Erythroblast (primary cell): Measurements from ENCODE around the gene OR6Q1.
"Not testable (repeated sequence)": the region's sequence is repeated elsewhere in the genome, so short reads cannot be mapped to it uniquely, and the experiment has no call there.

ENCODE experiments used
- DNase-seq, 2 experiments: peaks; one replicate each; lab custom pipeline; 2025; lab: John Stamatoyannopoulos, UW
- GATA1 ChIP-seq: IDR thresholded peaks from 2 replicates; pipeline ENCODE4 v1.6.1; 2011; ENCODE audit warnings: low read depth, mild to moderate bottlenecking, control low read depth, low read length, moderate library complexity
- POLR2A ChIP-seq: IDR thresholded peaks from 2 replicates; pipeline ENCODE4 v1.6.1; 2011; ENCODE audit warnings: mild to moderate bottlenecking, low read length

Gene OR6Q1

GRCh38 chr11:58030653-58031052, at the start of gene OR6Q1:
Gene OR6Q1, plus strand, starts transcription at chr11:58030953. Its CDS starts 0 bp downstream, at chr11:58030953.
- DNase-seq, result no peak
- TF ChIP-seq GATA1, result no peak
- no peak for TF ChIP-seq POLR2A

GRCh38 chr11:57981536-57981935, 49.2 kb upstream of the OR6Q1 start:
- no peak for DNase-seq
- TF ChIP-seq GATA1, result no peak
- TF ChIP-seq POLR2A, result no peak

DNA sequence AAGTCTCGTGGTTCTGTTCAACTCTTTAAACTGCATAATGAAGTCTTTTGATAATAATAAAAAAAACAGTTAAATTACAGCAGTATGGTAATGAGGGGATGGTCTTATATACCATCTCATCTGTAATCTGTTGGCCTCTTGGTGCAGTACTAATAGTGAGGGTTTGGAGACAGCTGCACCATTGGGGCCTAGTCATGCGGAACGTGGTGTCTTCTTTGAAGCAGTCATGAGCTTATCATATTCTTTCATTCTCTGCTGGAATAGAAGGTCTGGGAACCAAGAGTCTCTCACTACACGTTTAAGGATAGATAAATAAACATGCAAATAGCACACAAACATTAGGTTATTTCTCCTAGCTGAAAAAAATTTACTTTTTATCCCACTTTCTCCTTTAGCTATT, 48.0 kb upstream of the OR6Q1 start:
- no peak for TF ChIP-seq GATA1
- TF ChIP-seq POLR2A, result no peak
- DNase-seq, result no peak

GRCh38 chr11:57983191-57983590, 47.6 kb upstream of the OR6Q1 start:
- TF ChIP-seq POLR2A (no peak), GATA1 (no peak)
- no peak for DNase-seq

- DNase-seq, result not testable (repeated sequence)
These were observed 31.2 kb upstream of the OR6Q1 start for GRCh38 chr11:57999523-57999922.

GRCh38 chr11:58000021-58000420, 30.7 kb upstream of the OR6Q1 start:
- DNase-seq, result not testable (repeated sequence)

DNA sequence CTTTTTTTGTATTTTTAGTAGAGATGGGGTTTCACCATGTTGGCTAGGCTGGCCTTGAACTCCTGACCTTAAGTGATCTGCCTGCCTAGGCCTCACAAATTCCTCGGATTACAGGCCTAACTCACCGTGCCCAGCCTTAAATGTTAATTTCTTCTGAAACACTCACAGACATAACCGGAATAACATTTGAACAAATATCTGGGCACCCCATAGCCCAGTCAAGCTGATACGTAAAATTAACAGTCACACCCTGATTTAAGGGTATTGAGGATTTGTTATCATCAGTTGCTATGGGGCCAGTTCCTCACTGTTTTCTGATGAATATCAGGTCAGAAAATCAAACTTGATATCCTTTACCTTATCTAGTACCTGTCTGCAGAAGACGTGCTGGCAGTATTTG, 30.1 kb upstream of the OR6Q1 start:
- no peak for DNase-seq
- no peak for TF ChIP-seq GATA1
- no peak for TF ChIP-seq POLR2A

DNA sequence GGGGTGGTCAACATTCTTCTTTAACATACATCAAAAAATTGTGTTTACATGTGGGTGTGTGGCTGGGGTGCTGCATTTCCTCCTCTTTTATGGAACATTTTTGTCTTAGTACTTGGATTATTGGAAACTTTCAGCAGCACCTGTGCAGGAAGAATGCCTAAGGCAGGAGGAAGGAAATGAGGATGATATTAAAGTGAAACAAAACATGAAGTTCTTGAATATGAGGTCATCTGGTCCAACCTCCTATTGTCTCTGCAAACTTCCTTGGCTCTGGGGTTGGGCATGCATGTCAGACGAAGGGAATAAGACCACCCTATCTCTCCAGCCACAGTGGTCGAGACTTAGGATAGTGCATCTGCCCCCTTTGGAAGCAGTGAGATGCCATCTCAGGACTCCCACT, 27.7 kb upstream of the OR6Q1 start:
- DNase-seq, result no peak
- TF ChIP-seq GATA1 (no peak), POLR2A (no peak)

DNA sequence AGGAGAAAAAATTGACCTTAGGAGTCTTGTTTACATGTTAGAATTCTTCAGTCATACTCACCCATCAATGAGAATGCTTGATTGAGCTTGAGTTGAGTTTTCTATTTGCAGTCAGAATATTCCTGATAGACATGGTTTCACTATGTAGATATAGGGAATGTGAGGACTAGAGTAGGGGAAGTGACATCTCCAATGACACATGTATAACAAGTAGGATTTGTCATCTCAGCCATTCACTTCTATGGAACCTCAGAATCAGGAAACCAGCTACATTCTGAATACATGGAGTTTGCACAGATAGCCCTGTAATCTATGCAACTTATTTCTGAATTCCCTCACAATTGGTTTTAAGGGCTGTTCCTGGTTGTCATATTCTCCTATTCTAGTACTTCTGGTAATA, 27.2 kb upstream of the OR6Q1 start:
- no peak for TF ChIP-seq POLR2A
- no peak for DNase-seq

DNA sequence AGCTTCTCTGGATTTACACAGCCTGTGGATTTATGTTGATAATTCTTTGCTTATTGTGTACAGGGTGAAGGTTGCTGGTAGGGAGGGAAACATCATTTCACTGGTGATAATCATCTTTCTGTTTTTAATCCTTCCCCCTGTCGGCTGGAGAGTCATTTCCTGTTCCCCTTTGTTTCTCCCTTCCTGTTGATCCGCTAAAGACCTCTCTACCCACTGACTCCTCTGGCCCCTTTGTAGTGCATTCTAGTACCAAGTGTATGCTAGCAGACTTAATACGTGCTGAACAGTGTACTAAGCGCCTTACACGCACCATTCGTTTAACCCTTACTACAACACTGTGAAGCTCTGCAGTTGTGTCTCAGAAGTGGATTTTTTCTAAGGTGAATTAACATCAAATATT, 26.1 kb upstream of the OR6Q1 start:
- TF ChIP-seq POLR2A (no peak), GATA1 (no peak)
- DNase-seq, result no peak

DNA sequence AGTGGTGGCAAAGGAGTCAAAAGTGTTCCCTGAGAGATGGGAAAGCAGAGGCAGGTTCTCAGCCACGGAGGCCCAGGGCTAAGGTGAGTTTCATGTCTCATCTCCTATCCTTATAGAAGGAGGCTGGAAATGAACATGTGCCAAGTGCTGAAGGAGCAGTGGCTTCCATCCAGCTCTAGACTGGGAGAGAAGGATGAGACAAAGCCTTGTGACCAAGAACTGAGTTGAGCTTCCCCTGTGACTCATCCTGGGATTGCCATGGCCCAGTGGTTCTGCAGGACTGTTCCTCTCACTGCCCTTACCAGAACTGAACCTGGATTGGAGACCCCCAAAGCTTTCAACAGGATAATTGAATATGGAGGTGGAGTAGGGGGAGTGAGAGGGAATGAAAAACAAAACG, 23.8 kb upstream of the OR6Q1 start:
- no peak for DNase-seq

GRCh38 chr11:58011771-58012170, 19.0 kb upstream of the OR6Q1 start:
- DNase-seq, result no peak
- TF ChIP-seq GATA1, result no peak
- TF ChIP-seq POLR2A, result no peak

More for the DNA sequence above, 23.8 kb upstream of the OR6Q1 start:
- TF ChIP-seq POLR2A (no peak), GATA1 (no peak)

- no peak for TF ChIP-seq POLR2A
- no peak for TF ChIP-seq GATA1
These were observed 7.3 kb upstream of the OR6Q1 start, which contains the start of gene OR9Q1 for GRCh38 chr11:58023435-58023931. Gene OR9Q1, plus strand, starts transcription at chr11:58023881. Its CDS starts 155,564 bp downstream, at chr11:58179445.

GRCh38 chr11:58024601-58025091, 6.1 kb upstream of the OR6Q1 start:
- no peak for TF ChIP-seq GATA1
- no peak for TF ChIP-seq POLR2A
- no peak for DNase-seq

More at GRCh38 chr11:58023435-58023931, 7.3 kb upstream of the OR6Q1 start, which contains the start of gene OR9Q1:
- no peak for DNase-seq

GRCh38 chr11:58027341-58027740, 3.4 kb upstream of the OR6Q1 start:
- DNase-seq, result no peak
- TF ChIP-seq GATA1, result no peak
